OCI-LY7 (cell line): ENCODE results near the gene FITM1. TPM values are rescaled to one million over a fixed set of nuclear protein-coding genes. Genes with fewer than 3 reads are reported as not detected.

Experiments
- BruUV-seq: library from RNA; stranded (reverse); fragments of 400-500 nt; replicated peaks from 2 replicates; lab custom pipeline; 2021; lab: Mats Ljungman, UMichigan
- CTCF ChIA-PET: fragments of 300-600 bp; sonication (Branson Sonifier 250); formaldehyde crosslinking; loops from one replicate; lab custom pipeline; 2022; ENCODE audit warnings: antibody characterized with exemption; ENCODE audit not compliant: unreplicated experiment; lab: Charles Lee
- POLR2A ChIA-PET: fragments of 300-600 bp; sonication (Branson Sonifier 250); formaldehyde crosslinking; loops from one replicate; lab custom pipeline; 2022; ENCODE audit warnings: antibody characterized with exemption; lab: Charles Lee
- DNase-seq: peaks from one replicate; pipeline ENCODE4 v3.0.0-alpha.2; 2015; ENCODE audit warnings: low spot score
- H2AFZ ChIP-seq: fragments of 200-600 bp; sonication (generic), shearing (Covaris generic); 2 replicates; pipeline ENCODE4 v1.6.1; 2014; ENCODE audit warnings: mild to moderate bottlenecking, antibody characterized with exemption, low read length, moderate library complexity
- H3K27ac ChIP-seq: fragments of 200-600 bp; sonication (generic); 2 replicates; pipeline ENCODE4 v1.5.1; 2014; ENCODE audit warnings: mixed run types, low read depth, mild to moderate bottlenecking, moderate library complexity, low read length, inconsistent platforms; ENCODE audit not compliant: poor library complexity, severe bottlenecking
- H3K36me3 ChIP-seq: fragments of 200-600 bp; sonication (generic); 2 replicates; pipeline ENCODE4 v1.6.1; 2014; ENCODE audit warnings: mild to moderate bottlenecking, antibody characterized with exemption, low read length, moderate library complexity, mixed read lengths; ENCODE audit not compliant: insufficient read depth
- H3K4me1 ChIP-seq: fragments of 200-600 bp; sonication (generic); 2 replicates; pipeline ENCODE4 v1.5.1; 2014; ENCODE audit warnings: mild to moderate bottlenecking, low read length; ENCODE audit not compliant: insufficient read depth, poor library complexity, severe bottlenecking
- H3K4me2 ChIP-seq: fragments of 200-600 bp; sonication (generic); 2 replicates; pipeline ENCODE4 v1.6.1; 2014; ENCODE audit warnings: mild to moderate bottlenecking, low read length
- H3K4me3 ChIP-seq: fragments of 200-600 bp; sonication (generic); 2 replicates; pipeline ENCODE4 v1.5.1; 2014; ENCODE audit warnings: mild to moderate bottlenecking, low read depth, low read length; ENCODE audit not compliant: poor library complexity, severe bottlenecking
- H3K79me2 ChIP-seq: fragments of 200-600 bp; sonication (generic); 2 replicates; pipeline ENCODE4 v1.6.1; 2016; ENCODE audit warnings: low read depth, mild to moderate bottlenecking, low read length, moderate library complexity, mixed read lengths; ENCODE audit not compliant: insufficient read depth
- H3K9me2 ChIP-seq: fragments of 200-600 bp; sonication (generic); 2 replicates; pipeline ENCODE4 v1.6.1; 2016; ENCODE audit warnings: mild to moderate bottlenecking, low read length, mixed read lengths; ENCODE audit not compliant: insufficient read depth
- H3K9me3 ChIP-seq: fragments of 200-600 bp; sonication (generic); 2 replicates; pipeline ENCODE4 v1.6.1; 2014; ENCODE audit warnings: mild to moderate bottlenecking, mixed run types, low read length, mixed read lengths
- H4K20me1 ChIP-seq: fragments of 200-600 bp; sonication (generic); 2 replicates; pipeline ENCODE4 v1.6.1; 2014; ENCODE audit warnings: mild to moderate bottlenecking, antibody characterized with exemption, low read length, moderate library complexity, mixed read lengths; ENCODE audit not compliant: insufficient read depth
- EZH2phosphoT487 ChIP-seq: fragments of 200-600 bp; sonication (generic); IDR thresholded peaks from 2 replicates; pipeline ENCODE4 v1.6.1; 2018; ENCODE audit warnings: low read depth, borderline replicate concordance, mild to moderate bottlenecking, mixed run types, antibody characterized with exemption, low read length, moderate library complexity, mixed read lengths
- intact Hi-C: fragments of 100-400 bp; cut with micrococcal nuclease; formaldehyde crosslinking; loops from one replicate; pipeline ENCODE4 v1.10.0; 2022; ENCODE audit not compliant: unreplicated experiment
- total RNA-seq, 2 experiments: library from RNA; depleted of rRNA in 1 of 2; stranded (reverse); fragments of >200 nt in 1 of 2; shearing (Covaris generic) in 1 of 2; gene quantifications; 2 replicates each; pipeline ENCODE4 v1.2.3, GENCODE V29; 2014 to 2022
- TF ChIP-seq, protein P1 (sequence below): fragments of 200-600 bp; sonication (generic); conservative IDR thresholded peaks from 2 replicates; pipeline ENCODE4 v1.5.1; 2014; ENCODE audit warnings: mild to moderate bottlenecking, antibody characterized with exemption, low read length, moderate library complexity, mixed read lengths

The FITM1 gene
- total RNA-seq, 2 experiments from 2014 or later, result 0.28 to 0.97 TPM

DNA sequence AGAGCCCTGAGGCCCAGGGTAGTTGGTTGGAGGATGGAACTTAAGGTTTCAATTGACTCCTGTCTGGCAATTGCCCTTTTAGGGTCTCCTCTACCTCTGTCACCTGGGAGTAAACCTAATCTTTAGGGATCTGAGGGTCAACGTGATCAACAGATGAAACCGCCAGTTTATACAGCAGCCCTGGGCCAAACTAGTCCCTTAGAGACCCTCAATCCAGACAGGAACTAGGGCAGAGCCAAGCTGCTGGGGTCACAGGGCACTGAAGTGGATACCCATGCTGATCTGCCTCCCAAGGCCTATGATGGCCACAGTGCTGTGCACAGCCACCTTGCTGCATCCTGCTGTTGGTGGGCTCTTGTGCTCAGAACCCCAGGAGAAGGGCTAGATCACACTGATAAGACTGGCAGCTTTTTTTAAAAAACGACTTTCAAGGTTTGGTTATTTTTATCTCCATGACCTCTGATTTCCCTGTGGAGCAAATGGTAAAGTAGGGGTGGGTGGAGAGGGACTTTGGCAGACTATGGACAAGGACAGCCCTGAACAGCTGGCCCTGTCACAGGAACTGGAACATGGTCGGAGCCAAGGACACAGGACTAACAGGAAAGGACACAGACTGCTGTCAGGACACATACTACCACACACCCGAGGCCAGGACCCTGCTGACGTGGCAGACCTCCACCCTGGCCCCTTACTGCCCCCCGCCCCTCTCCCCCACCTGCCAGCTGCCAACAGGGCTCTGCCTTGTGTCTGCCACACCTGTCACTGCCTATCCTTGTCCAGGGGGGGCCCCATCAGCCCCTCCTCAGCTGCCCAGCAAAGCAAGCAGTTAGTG is 474 bp downstream of the FITM1 start:
- CTCF ChIA-PET, result no interaction called here
- intact Hi-C loops, result no loop called here

DNA sequence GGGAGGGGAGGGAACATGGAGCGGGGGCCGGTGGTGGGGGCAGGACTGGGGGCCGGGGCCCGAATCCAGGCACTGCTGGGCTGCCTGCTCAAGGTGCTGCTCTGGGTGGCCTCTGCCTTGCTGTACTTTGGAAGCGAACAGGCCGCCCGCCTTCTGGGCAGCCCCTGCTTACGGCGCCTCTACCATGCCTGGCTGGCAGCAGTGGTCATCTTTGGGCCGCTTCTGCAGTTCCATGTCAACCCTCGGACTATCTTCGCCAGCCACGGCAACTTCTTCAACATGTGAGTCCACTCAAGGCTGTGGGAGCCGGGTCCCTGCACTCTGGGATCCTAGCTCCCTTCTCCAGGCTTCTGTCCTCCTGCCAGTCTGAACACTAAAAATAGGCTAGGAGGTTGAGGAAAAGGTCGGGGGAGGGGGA is 1.1 kb downstream of the FITM1 start:
- POLR2A ChIA-PET, result interaction anchor here (2.8 kb wide), 1 partner anchor 16 kb away, joined by 11 read pairs; no protein-coding TSS in a partner anchor
- Histone ChIP-seq H3K9me2 (no peaks in the 10 kb centered on the region), H3K9me3 (no peaks in the 10 kb centered on the region), H3K4me1 (peaks cover 27% of the 10 kb centered on the region), H3K27ac (no peak overlapping the region), H3K36me3 (no peaks in the 10 kb centered on the region), H3K79me2 (no peaks in the 10 kb centered on the region), H4K20me1 (no peaks in the 10 kb centered on the region), H3K4me3 (no peak overlapping the region), H2AFZ (no peak overlapping the region), H3K4me2 (no peak overlapping the region)
- no TSS peak for BruUV-seq
- intact Hi-C loops, result no loop called here
- TF ChIP-seq, protein P1, sequence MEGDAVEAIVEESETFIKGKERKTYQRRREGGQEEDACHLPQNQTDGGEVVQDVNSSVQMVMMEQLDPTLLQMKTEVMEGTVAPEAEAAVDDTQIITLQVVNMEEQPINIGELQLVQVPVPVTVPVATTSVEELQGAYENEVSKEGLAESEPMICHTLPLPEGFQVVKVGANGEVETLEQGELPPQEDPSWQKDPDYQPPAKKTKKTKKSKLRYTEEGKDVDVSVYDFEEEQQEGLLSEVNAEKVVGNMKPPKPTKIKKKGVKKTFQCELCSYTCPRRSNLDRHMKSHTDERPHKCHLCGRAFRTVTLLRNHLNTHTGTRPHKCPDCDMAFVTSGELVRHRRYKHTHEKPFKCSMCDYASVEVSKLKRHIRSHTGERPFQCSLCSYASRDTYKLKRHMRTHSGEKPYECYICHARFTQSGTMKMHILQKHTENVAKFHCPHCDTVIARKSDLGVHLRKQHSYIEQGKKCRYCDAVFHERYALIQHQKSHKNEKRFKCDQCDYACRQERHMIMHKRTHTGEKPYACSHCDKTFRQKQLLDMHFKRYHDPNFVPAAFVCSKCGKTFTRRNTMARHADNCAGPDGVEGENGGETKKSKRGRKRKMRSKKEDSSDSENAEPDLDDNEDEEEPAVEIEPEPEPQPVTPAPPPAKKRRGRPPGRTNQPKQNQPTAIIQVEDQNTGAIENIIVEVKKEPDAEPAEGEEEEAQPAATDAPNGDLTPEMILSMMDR, result no peak
- no peak for TF ChIP-seq EZH2phosphoT487
- DNase-seq, result no peak
- CTCF ChIA-PET, result no interaction called here

More for the DNA sequence above, 474 bp downstream of the FITM1 start:
- Histone ChIP-seq H4K20me1 (no peaks in the 10 kb centered on the region), H2AFZ (no peak overlapping the region), H3K4me2 (no peak overlapping the region), H3K36me3 (no peaks in the 10 kb centered on the region), H3K9me2 (no peaks in the 10 kb centered on the region), H3K4me3 (no peak overlapping the region), H3K27ac (no peak overlapping the region), H3K4me1 (peaks cover 27% of the 10 kb centered on the region), H3K9me3 (no peaks in the 10 kb centered on the region), H3K79me2 (no peaks in the 10 kb centered on the region)
- BruUV-seq, result no TSS peak
- TF ChIP-seq, protein P1, result no peak
- TF ChIP-seq EZH2phosphoT487, result no peak
- DNase-seq, result no peak
- POLR2A ChIA-PET, result interaction anchor here (0.7 kb wide), 1 partner anchor 164 kb away, joined by 3 read pairs; no protein-coding TSS in a partner anchor
